SIG-M5 (cell line): Measurements from ENCODE around the gene INO80B.
"Not testable (repeated sequence)": the region's sequence is repeated elsewhere in the genome, so short reads cannot be mapped to it uniquely, and the experiment has no call there.

Experiments
- DNase-seq: peaks from one replicate; lab custom pipeline; 2025; lab: John Stamatoyannopoulos, UW

Gene INO80B

DNA sequence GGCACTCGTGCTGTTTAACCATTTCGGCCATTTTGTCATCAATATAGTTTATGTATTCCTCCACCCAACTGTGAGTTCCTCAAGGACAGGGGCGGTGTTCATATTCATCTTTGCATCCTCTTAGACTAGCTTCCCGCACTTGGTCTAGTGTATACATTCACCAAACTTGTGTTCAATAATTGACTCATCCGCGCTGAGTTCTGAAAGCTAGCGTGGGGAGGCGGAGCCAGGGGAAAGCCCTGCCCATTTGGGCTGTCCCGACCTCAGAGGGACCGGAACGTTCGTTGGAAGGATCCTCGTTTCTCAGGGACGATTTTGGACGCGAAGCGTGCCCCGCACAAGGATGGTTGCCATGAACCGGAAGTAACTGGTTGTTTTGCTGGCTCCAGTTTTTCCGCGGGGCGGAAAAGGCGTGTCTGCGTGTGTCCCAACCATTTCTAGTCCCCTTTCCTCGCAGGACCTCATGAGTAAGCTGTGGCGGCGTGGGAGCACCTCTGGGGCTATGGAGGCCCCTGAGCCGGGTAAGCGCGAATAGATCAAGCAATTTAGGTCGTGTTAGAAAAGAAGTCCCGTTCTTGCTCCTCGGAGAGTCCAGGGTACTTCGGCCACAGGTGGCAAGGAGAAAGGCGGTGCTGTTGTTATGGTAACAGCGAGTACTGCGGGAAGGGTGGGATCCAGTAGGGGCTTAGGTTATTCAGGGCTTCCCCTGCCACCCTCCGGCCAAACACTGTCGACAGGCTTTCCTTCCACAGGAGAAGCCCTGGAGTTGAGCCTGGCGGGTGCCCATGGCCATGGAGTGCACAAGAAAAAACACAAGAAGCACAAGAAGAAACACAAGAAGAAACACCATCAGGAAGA is at the start of gene INO80B:
Gene INO80B (plus strand): TSS at position 434 of the 858 bp plus-strand sequence. CDS start 30 bp downstream, at position 464.
- DNase-seq: peak; percentile 94

DNA sequence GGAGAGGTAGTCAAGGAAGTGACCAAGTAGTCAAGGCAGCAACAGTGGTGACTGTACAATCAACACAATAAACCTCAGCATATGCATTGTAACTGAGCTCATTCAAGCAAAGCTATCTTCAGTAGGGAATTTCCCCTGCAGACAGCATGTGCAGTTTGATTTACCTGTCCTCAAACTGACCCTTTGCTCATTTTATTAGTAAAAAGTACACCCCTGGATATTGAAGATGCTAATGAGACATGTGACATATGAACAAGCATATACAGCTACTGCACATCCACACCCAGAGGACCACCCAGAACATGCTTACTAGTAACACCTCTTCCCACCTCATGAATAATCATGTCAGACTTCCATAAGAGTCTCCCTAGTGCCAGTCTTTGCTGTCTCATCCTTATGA is 48.9 kb upstream of the INO80B start:
- DNase-seq: no peak

- no peak for DNase-seq
Measured at GRCh38 chr2:74407682-74408081, 47.2 kb upstream of the INO80B start.

DNA sequence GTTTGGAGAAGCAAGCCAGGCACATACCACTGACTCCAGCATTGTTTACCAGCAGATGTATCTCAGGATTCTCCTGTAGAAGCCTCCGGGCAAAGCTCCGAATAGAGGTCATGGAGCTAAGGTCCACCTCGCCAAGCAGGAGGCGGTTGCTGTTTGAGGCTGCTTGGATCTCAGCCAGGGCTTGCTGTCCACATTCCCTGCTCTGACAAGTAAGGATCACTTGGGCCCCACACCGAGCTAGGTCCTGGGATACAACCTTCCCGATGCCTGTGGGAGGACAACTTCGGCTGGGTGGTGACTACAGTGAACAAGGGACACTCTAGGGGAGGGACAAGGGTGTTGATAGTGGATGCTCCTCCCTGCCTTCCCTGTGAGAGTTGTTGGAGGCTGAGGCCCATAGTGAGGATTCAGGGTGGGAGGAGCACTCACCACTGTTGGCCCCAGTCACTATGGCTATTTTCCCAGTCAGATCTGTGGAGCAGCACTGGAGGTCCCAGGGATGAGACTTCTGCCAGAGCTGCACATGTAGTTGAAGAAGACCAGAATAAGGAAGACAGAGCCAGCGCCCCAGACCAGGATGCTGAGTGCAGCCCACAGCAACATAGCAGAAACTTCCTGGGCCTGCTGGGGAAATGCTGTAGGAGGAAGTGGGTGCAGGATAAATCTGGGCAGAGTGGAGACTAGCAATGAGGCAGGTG is 41.7 kb upstream of the INO80B start:
- no peak for DNase-seq

GRCh38 chr2:74414441-74414840 is 40.4 kb upstream of the INO80B start:
- DNase-seq: no peak

DNA sequence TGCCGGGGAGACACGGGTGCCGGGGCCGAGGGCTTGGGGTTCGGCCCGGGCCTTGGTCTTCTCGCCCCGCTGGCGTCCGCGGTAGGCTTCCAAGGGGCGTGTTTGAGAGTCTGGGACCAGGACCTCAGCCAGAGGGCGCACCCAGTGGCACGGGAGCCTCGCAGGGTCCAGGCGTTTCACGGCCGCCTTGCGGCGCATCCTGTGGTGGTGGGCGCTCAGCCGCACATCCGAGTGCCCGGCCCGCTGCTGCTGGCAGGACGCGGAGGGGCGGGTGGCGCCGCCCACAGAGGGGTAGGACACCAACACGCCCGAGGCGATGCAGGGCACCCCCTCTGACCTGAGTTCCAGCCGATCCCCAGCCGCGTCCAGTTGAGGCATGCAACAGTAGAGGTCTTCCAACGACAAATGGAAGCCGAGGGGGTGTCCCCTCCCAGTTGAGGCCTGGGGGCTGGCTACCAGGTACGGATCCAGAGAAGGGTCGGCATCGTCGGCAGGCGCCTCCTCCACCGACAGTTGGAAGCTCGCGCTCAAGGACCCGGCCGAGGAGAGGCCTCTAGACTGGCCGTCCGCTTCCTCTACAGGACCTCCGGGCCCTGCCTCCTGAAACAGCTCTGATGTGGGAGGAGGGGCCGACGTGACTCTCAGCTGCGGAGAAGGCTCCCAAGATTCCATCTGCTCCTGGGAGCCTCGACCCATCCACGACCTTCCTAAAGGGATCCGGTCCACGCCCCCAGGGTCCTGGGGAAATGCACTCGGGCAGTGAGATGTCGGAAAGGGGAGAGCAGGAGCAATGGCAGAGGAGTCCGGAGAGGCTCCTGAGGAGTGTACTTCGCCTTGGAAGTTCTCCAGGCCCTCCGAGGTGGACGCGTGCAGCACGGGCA is 39.8 kb upstream of the INO80B start:
- no peak for DNase-seq

GRCh38 chr2:74415762-74416395 is 39.0 kb upstream of the INO80B start:
- DNase-seq: no peak

- no peak for DNase-seq
Measured at GRCh38 chr2:74416778-74417177, 38.1 kb upstream of the INO80B start.

DNA sequence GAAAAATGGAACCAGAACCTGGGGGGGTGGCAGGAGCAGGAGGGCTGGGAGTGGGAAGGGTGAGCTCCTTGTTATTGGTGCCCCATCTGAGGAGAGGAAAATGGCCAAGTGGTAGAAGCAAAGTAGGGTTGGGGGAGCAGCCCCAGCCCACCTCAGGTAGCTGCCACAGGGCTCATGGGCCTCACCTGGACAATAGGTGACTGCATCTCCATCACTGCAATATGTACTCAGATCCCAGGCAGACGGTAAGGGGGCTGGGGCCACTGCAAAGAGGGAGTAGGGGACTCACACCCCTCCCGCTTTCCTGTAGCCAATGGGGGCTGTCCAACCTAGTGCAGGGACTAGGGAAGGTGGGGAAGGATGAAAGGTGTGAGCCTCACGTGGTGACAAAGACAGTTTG is 37.7 kb upstream of the INO80B start:
- DNase-seq: no peak

DNA sequence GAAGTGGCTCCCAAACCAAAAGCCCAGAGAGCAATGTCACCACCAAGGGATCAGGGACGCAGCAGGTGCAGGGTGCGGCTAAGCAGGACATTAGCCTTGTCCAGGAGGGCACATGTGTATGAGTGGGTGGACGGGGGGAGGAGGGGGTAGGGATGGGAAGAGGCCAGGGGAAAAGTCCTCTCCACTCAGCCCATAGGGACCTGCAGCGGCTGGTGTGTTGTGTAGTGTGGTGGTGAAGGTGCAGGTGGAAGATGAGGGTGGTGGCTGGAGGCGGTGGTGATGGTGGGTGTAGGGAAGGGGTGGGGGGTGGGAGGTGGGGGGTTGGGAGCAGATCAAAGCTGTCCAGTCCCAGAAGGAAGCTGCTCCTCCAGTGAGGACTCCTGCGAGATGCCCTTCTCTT is 37.1 kb upstream of the INO80B start:
- DNase-seq: no peak

DNA sequence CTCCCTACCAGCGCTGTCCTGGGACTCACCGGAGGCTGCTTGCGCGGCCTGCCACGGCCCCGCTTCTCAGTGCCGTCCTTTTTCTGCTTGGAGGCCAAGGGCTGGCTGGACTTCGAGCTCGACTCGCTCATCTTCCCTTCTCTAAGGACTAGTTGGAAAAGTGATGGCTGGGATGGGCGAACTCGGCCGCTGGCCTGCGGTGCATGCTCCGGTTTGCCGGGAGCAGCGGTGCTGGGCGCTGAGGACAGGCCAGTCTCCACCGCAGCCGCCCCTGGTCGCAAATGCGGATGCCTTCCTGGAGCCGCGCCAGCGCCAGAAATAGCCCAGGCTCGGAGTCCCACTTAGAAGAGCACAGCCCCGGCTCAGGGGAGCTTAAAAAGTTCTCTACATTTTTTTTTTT is 36.6 kb upstream of the INO80B start:
- DNase-seq: no peak

DNA sequence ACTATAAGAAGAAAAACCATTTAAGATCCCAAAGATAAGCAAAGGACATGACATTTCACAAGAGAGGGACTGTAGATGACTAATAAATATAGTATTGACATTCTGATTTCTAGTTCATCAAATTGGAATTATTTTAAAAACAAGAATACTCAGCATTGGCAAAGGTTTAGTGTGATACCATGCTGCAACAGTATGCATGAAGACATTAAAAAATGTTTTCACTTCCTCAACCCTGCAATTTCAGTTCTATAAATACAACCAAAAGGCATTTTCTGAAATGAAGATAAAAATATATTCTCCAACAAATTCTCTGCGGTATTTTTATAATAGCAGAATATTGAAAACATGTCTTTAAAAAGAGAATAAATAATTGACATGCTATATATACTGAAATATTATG is 35.5 kb upstream of the INO80B start:
- no peak for DNase-seq

DNA sequence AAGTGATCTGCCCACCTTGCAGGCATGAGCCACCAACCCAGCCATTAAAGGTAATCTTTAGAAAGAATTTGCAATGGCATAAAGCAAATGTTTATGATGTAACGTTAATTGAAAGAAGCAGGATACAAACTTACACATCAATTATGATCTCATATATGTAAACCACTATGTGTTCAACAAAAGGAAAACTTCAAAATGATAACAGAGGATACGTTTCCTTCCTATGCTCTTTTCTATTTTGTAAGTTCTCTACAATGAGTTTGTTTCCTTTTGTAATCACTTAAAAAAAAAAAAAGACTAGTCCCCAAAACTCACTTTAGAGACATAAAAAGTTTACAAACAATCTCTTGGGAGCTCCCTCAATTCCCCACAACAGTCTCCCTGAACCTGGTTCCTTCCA is 34.9 kb upstream of the INO80B start:
- no peak for DNase-seq

DNA sequence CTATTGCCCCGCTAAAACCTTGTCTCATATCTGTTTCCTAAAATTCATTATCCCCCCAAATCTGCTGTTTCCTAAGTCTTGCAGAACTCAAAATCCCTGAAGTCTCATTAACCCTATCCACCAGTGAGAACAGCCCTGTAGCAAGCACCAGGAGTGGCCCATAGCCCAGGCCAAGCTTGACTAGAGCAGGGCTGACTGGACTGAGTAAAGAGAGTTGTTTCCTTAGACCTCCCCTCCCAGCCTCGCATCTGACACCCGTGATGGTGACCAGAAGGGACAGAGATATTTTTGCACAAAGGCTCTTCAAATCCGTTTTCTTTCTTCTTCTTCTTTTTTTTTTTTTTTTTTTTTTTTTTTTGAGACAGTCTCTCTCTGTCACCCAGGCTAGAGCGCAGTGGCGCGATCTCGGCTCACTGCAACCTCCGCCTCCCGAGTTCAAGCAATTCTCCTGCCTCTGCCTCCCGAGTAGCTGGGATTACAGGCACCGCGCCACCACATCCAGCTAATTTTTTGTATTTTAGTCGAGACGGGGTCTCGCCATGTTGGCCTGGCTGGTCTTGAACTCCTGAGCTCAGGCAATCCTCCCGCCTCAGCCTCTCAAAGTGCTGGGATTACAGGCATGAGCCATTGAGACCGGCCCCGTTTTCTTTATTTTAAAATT is 34.3 kb upstream of the INO80B start:
- not testable (repeated sequence) for DNase-seq

DNA sequence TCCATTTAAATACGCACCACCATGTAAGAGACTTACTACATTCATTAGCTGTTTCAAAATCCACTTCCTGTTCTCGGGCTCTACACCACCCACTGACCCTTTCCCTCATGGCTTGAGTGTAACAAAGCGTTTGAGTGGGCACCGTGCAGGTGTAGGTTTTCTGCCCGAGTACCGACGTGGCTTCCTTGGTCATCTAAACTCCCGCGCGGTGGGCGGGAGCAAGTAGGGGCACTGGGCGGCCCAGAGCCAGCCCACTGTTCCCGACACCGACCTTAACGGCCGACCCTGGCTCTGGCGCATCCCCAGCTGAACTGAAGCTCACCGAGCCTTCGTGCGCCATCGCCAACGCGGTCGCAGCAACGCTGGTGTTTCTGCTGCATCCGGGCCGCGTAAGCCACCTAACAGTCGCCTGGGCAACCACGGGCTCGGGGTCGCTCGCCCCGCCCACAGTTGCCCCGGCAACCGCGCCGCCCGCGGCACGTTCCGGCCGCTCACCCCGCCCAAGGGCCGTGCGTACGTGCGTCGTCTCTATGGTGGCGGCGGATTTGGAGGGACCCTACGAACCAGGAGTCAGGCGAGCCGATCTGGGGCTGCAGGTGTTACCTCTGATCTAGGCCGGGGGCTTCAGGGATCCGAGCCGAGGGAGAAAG is 33.5 kb upstream of the INO80B start, which contains the start of the genes C2orf81 and WDR54:
Gene C2orf81 (minus strand): TSS at position 399 of the 650 bp plus-strand sequence. CDS start 59 bp downstream, at position 340.
Gene WDR54 (plus strand): TSS at position 510 of the 650 bp plus-strand sequence. CDS start 424 bp downstream, outside the sequence.
- DNase-seq: peak; percentile 58

DNA sequence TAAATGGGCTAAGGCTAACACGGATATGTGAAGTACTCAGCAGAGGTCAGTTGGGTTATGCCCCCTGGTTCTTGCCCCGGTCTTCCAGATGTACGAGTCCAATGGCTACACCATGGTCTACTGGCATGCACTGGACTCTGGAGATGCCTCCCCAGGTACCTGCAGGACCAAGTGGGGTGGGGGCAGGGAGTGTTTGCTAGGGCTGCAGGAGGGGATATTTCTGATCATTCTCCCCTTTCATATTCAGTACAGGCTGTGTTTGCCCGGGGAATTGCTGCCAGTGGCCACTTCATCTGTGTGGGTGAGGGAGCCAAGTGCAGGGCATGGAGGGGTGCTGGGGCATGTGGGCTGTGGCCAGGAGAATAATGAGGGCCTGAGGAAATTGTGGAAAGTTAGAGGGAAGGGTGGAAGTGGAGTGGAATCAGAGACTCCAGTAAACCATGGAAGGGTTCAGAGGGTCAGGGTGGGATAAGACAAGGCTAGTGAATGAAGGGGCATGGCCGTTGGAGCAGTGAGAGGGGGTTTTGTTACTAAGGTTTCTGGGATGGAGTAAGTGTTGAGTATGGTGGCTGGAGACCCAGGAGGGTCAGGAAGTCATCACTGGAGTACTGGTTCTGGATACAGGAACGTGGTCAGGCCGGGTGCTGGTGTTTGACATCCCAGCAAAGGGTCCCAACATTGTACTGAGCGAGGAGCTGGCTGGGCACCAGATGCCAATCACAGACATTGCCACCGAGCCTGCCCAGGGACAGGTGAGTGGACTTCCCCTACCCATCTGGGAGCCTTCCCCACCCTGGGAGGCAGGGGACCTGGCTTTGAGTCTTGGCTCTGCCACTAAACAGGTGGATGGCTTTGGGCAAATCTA is 31.4 kb upstream of the INO80B start:
- no peak for DNase-seq

- no peak for DNase-seq
Measured at GRCh38 chr2:74424139-74424992, 30.5 kb upstream of the INO80B start.

GRCh38 chr2:74424995-74425406 is 29.9 kb upstream of the INO80B start:
- DNase-seq: no peak

DNA sequence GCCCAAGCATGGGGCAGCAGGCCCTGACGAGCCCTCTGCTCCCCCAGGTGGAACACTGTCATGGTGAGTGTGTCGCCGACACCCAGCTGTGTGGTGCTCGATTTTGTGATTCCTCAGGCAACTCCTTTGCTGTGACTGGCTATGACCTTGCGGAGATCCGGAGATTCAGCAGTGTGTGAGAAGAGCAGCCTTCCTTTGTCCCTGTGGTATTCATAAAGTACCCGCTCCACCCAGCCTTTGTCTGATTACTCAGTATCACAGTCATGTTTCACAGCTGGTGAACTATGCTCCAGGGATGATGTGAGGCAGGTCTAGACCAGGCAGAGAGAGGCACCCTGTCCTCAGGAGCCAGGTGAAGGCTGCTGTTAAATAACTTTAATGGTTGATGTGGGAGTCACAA is 29.4 kb upstream of the INO80B start:
- DNase-seq: no peak
